ENCODE measurements around the gene SMIM8.
"Not testable (repeated sequence)": the region's sequence is repeated elsewhere in the genome, so short reads cannot be mapped to it uniquely, and the experiment has no call there.

The SMIM8 gene

GRCh38 chr6:87293526-87293925 is 28.9 kb upstream of the SMIM8 start:
- no peak for DNase-seq (ENCODE audit: low read depth in 1 of 2, low spot score in 1 of 2)
- Histone ChIP-seq H3K27me3 (ENCODE audit: insufficient read depth, poor library complexity, severe bottlenecking) (no peaks in the 10 kb centered on the region), H3K27ac (replicated peaks) (no peak overlapping the region), H3K4me3 (replicated peaks; ENCODE audit: insufficient read depth, low read length) (no peak overlapping the region)
- no peak for TF ChIP-seq CTCF (IDR thresholded peaks at IDR 0.05; ENCODE audit: insufficient read depth, low read length)
- no peak for TF ChIP-seq REST (IDR thresholded peaks at IDR 0.05; ENCODE audit: insufficient replicate concordance, low read depth)
- TF ChIP-seq GABPA (IDR thresholded peaks at IDR 0.05; ENCODE audit: low read depth) = no peak
- no peak for TF ChIP-seq SPI1 (IDR thresholded peaks at IDR 0.05; ENCODE audit: borderline replicate concordance, low read depth)
- TF ChIP-seq POLR2AphosphoS5 (IDR thresholded peaks at IDR 0.05; ENCODE audit: low read depth) = no peak

- H3K4me3 ChIP-seq (replicated peaks; ENCODE audit: insufficient read depth, low read length) = no peak overlapping the region
- DNase-seq (ENCODE audit: low read depth in 1 of 2, low spot score in 1 of 2) = no peak
- no peak for TF ChIP-seq GABPA (IDR thresholded peaks at IDR 0.05; ENCODE audit: low read depth)
- no peak for TF ChIP-seq REST (IDR thresholded peaks at IDR 0.05; ENCODE audit: insufficient replicate concordance, low read depth)
- TF ChIP-seq SPI1 (IDR thresholded peaks at IDR 0.05; ENCODE audit: borderline replicate concordance, low read depth) = no peak
- TF ChIP-seq CTCF (IDR thresholded peaks at IDR 0.05; ENCODE audit: insufficient read depth, low read length) = no peak
- TF ChIP-seq POLR2AphosphoS5 (IDR thresholded peaks at IDR 0.05; ENCODE audit: low read depth) = no peak
- no peaks in the 10 kb centered on the region for H3K27me3 ChIP-seq (ENCODE audit: insufficient read depth, poor library complexity, severe bottlenecking)
- H3K27ac ChIP-seq (replicated peaks) = no peak overlapping the region
Observed at GRCh38 chr6:87297119-87297518, 25.3 kb upstream of the SMIM8 start.

GRCh38 chr6:87301277-87301676 is 21.1 kb upstream of the SMIM8 start:
- not testable (repeated sequence) for H3K4me3 ChIP-seq (replicated peaks; ENCODE audit: insufficient read depth, low read length); DNase-seq (ENCODE audit: low read depth in 1 of 2, low spot score in 1 of 2); H3K27me3 ChIP-seq (ENCODE audit: insufficient read depth, poor library complexity, severe bottlenecking); H3K27ac ChIP-seq (replicated peaks)

GRCh38 chr6:87308970-87309369 is 13.4 kb upstream of the SMIM8 start:
- Histone ChIP-seq H3K27me3 (ENCODE audit: insufficient read depth, poor library complexity, severe bottlenecking) (peaks cover 9% of the 10 kb centered on the region), H3K4me3 (replicated peaks; ENCODE audit: insufficient read depth, low read length) (no peak overlapping the region), H3K27ac (replicated peaks) (no peak overlapping the region)
- TF ChIP-seq REST (IDR thresholded peaks at IDR 0.05; ENCODE audit: insufficient replicate concordance, low read depth) (no peak), SPI1 (IDR thresholded peaks at IDR 0.05; ENCODE audit: borderline replicate concordance, low read depth) (no peak), POLR2AphosphoS5 (IDR thresholded peaks at IDR 0.05; ENCODE audit: low read depth) (no peak), GABPA (IDR thresholded peaks at IDR 0.05; ENCODE audit: low read depth) (no peak)
- no peak for DNase-seq (ENCODE audit: low read depth in 1 of 2, low spot score in 1 of 2)
